Ectodermal cell (in vitro differentiated cells): ENCODE data around the gene PTPN23.

Source experiments
- H3K27ac ChIP-seq: 2 replicates; pipeline ENCODE4 v1.7.0; 2013; ENCODE audit warnings: mild to moderate bottlenecking, low read depth, low read length; ENCODE audit not compliant: insufficient read depth, poor library complexity, severe bottlenecking
- H3K27me3 ChIP-seq: 2 replicates; pipeline ENCODE4 v1.7.0; 2013; ENCODE audit warnings: mild to moderate bottlenecking, low read length; ENCODE audit not compliant: insufficient read depth, control insufficient read depth, poor library complexity, severe bottlenecking
- H3K36me3 ChIP-seq: one replicate; pipeline ENCODE4 v1.7.0; 2013; ENCODE audit warnings: low read length; ENCODE audit not compliant: control insufficient read depth, insufficient read depth
- H3K4me1 ChIP-seq: one replicate; pipeline ENCODE4 v1.7.0; 2013; ENCODE audit warnings: low read length; ENCODE audit not compliant: control insufficient read depth, insufficient read depth
- H3K4me3 ChIP-seq: 2 replicates; pipeline ENCODE4 v1.7.0; 2013; ENCODE audit warnings: low read depth, low read length, control low read depth; ENCODE audit not compliant: insufficient read depth
- H3K9me3 ChIP-seq: 2 replicates; pipeline ENCODE4 v1.7.0; 2013; ENCODE audit warnings: mild to moderate bottlenecking, low read length, moderate library complexity; ENCODE audit not compliant: control insufficient read depth
- WGBS, 2 experiments: methylation state at CpG; one replicate each; pipeline ENCODE4 v1.1.7; 2013; ENCODE audit warnings: missing lambda C conversion rate in 2 of 2; 5-methylcytosine and 5-hydroxymethylcytosine counted together

PTPN23 gene

GRCh38 chr3:47428662-47429061 lies 47.8 kb downstream of the PTPN23 start:
- 83 to 84% methylated on average over 6 of the region's 6 CpGs for WGBS, 2 experiments
- Histone ChIP-seq H3K4me1 (peaks cover 12% of the 10 kb centered on the region), H3K27ac (no peak overlapping the region), H3K9me3 (no peaks in the 10 kb centered on the region), H3K4me3 (no peak overlapping the region), H3K27me3 (no peaks in the 10 kb centered on the region), H3K36me3 (peaks cover 22% of the 10 kb centered on the region)

- no peak overlapping the region for H3K4me3 ChIP-seq
- no peaks in the 10 kb centered on the region for H3K27me3 ChIP-seq
- 94% methylated on average over 9 of the region's 9 CpGs for WGBS, 2 experiments
- no peaks in the 10 kb centered on the region for H3K9me3 ChIP-seq
- peaks cover 12% of the 10 kb centered on the region for H3K4me1 ChIP-seq
- no peak overlapping the region for H3K27ac ChIP-seq
- peaks cover 22% of the 10 kb centered on the region for H3K36me3 ChIP-seq
Observed at GRCh38 chr3:47429476-47430270, 48.9 kb downstream of the PTPN23 start.

- 85 to 87% methylated on average over 7 of the region's 7 CpGs for WGBS, 2 experiments
- Histone ChIP-seq H3K4me1 (peaks cover 12% of the 10 kb centered on the region), H3K9me3 (no peaks in the 10 kb centered on the region), H3K27ac (no peak overlapping the region), H3K4me3 (no peak overlapping the region), H3K36me3 (peaks cover 18% of the 10 kb centered on the region), H3K27me3 (no peaks in the 10 kb centered on the region)
Observed at GRCh38 chr3:47430606-47431005, 49.8 kb downstream of the PTPN23 start.

- Histone ChIP-seq H3K27ac (no peak overlapping the region), H3K9me3 (no peaks in the 10 kb centered on the region), H3K36me3 (peaks cover 17% of the 10 kb centered on the region), H3K4me1 (peaks cover 12% of the 10 kb centered on the region), H3K27me3 (no peaks in the 10 kb centered on the region), H3K4me3 (no peak overlapping the region)
- WGBS, 2 experiments, result 95 to 97% methylated on average over 3 of the region's 3 CpGs
Observed at GRCh38 chr3:47431225-47431624, 50.4 kb downstream of the PTPN23 start.

GRCh38 chr3:47432673-47433072 lies 51.9 kb downstream of the PTPN23 start:
- Histone ChIP-seq H3K36me3 (peaks cover 6% of the 10 kb centered on the region), H3K27ac (no peak overlapping the region), H3K27me3 (no peaks in the 10 kb centered on the region), H3K4me3 (no peak overlapping the region), H3K9me3 (no peaks in the 10 kb centered on the region), H3K4me1 (peaks cover 12% of the 10 kb centered on the region)
- 89 to 91% methylated on average over 2 of the region's 2 CpGs for WGBS, 2 experiments

GRCh38 chr3:47433796-47434195 lies 53.0 kb downstream of the PTPN23 start:
- Histone ChIP-seq H3K27me3 (no peaks in the 10 kb centered on the region), H3K4me1 (peaks cover 12% of the 10 kb centered on the region), H3K4me3 (no peak overlapping the region), H3K27ac (no peak overlapping the region), H3K36me3 (peaks cover 8% of the 10 kb centered on the region), H3K9me3 (no peaks in the 10 kb centered on the region)
- 88 to 99% methylated on average over 3 of the region's 3 CpGs for WGBS, 2 experiments

GRCh38 chr3:47434849-47435248 lies 54.0 kb downstream of the PTPN23 start:
- Histone ChIP-seq H3K27me3 (no peaks in the 10 kb centered on the region), H3K9me3 (no peaks in the 10 kb centered on the region), H3K36me3 (peaks cover 18% of the 10 kb centered on the region), H3K4me3 (no peak overlapping the region), H3K4me1 (peaks cover 12% of the 10 kb centered on the region), H3K27ac (no peak overlapping the region)
- WGBS, 2 experiments, result 94 to 95% methylated on average over 4 of the region's 4 CpGs

- Histone ChIP-seq H3K4me1 (peaks cover under 1% of the 10 kb centered on the region), H3K27ac (no peak overlapping the region), H3K9me3 (no peaks in the 10 kb centered on the region), H3K4me3 (no peak overlapping the region), H3K36me3 (peaks cover 19% of the 10 kb centered on the region), H3K27me3 (no peaks in the 10 kb centered on the region)
- WGBS, 2 experiments, result 91 to 94% methylated on average over 5 of the region's 5 CpGs
Observed at GRCh38 chr3:47436180-47436579, 55.4 kb downstream of the PTPN23 start.

GRCh38 chr3:47440131-47440530 lies 59.3 kb downstream of the PTPN23 start:
- Histone ChIP-seq H3K27ac (no peak overlapping the region), H3K36me3 (peaks cover 14% of the 10 kb centered on the region), H3K4me3 (no peak overlapping the region), H3K27me3 (no peaks in the 10 kb centered on the region), H3K9me3 (no peaks in the 10 kb centered on the region), H3K4me1 (no peaks in the 10 kb centered on the region)

GRCh38 chr3:47441796-47442551 lies 61.2 kb downstream of the PTPN23 start:
- no peak overlapping the region for H3K4me3 ChIP-seq
- WGBS, 2 experiments, result 90 to 94% methylated on average over 4 of the region's 4 CpGs
- H3K4me1 ChIP-seq, result no peaks in the 10 kb centered on the region
- peaks cover 14% of the 10 kb centered on the region for H3K36me3 ChIP-seq
- no peak overlapping the region for H3K27ac ChIP-seq
- no peaks in the 10 kb centered on the region for H3K9me3 ChIP-seq
- H3K27me3 ChIP-seq, result no peaks in the 10 kb centered on the region
